Stimulated activated naive CD8-positive, alpha-beta T cell treated with anti-CD3 and anti-CD28 coated beads, Interleukin-15, amount 100 ng/mL, for 72 hours (primary cell): ENCODE measurements around the gene UAP1L1.

Experiments
- ATAC-seq: fragments of 150-1000 bp; cut with Tn5 transposase; 2 replicates; pipeline ENCODE4 v1.10.0; 2021; ENCODE audit warnings: mild to moderate bottlenecking, moderate library complexity
- DNase-seq, 2 donors: peaks; one replicate each; pipeline ENCODE4 v3.0.0; 2021 to 2022
- H3K27ac Mint-ChIP-seq, 2 donors: one replicate each; pipeline ENCODE4 v1.8.0; 2022; ENCODE audit warnings: mild to moderate bottlenecking in 2 of 2, mixed read lengths in 2 of 2, moderate library complexity in 2 of 2
- H3K27me3 Mint-ChIP-seq: one replicate; pipeline ENCODE4 v1.8.0; 2022; ENCODE audit warnings: mixed read lengths
- H3K4me1 Mint-ChIP-seq: one replicate; pipeline ENCODE4 v1.8.0; 2022; ENCODE audit warnings: mild to moderate bottlenecking, mixed read lengths
- H3K4me3 Mint-ChIP-seq, 2 donors: one replicate each; pipeline ENCODE4 v1.8.0; 2022; ENCODE audit warnings: mild to moderate bottlenecking in 2 of 2, mixed read lengths in 2 of 2, moderate library complexity in 1 of 2
- H3K9me3 Mint-ChIP-seq, 2 donors: one replicate each; pipeline ENCODE4 v1.8.0; 2022; ENCODE audit warnings: mixed read lengths in 2 of 2

The UAP1L1 gene

DNA sequence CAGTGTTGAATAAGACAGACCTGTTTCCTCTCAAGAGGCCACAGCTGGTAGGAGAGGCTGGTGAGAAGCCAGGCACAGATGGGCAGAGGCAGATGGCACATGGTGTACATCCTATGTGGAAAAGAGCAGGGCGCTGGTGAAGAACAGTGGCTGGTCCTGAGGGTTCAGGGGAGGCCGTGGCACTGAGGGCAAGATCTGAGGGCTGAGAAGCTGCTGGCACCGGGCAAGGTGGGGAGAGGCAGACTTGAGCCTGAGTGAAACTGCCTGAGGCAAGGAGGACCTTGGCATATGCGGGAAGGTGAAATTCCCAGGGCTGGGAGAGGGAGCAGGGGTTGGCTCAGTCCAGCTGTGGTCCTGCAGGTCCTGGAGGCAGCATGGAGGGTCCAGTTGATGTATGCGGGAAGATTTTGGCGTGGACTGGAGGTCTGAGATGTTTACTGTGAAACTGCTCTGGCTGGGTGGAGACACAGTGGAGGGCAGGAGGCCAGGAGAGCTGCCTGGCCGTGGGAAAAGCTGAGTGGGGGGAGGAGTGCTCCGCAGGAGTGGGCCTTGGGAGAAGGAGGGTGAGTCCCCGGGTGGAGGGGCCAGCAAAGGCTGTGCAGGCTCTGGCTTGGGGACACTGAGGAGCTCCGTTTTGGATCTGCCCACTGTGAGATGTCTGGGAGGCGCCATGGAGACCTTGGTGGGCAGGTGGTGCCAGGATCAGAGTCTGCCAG, 12.1 kb downstream of the UAP1L1 start:
- ATAC-seq (no peak), DNase-seq (no peak)
- no peak overlapping the region for H3K4me3 Mint-ChIP-seq
- no peaks in the 10 kb centered on the region for H3K27me3 Mint-ChIP-seq
- peak overlapping the region; percentile 31 to 50 for H3K27ac Mint-ChIP-seq
- peaks cover 56% of the 10 kb centered on the region for H3K4me1 Mint-ChIP-seq
- H3K9me3 Mint-ChIP-seq, result no peaks in the 10 kb centered on the region

DNA sequence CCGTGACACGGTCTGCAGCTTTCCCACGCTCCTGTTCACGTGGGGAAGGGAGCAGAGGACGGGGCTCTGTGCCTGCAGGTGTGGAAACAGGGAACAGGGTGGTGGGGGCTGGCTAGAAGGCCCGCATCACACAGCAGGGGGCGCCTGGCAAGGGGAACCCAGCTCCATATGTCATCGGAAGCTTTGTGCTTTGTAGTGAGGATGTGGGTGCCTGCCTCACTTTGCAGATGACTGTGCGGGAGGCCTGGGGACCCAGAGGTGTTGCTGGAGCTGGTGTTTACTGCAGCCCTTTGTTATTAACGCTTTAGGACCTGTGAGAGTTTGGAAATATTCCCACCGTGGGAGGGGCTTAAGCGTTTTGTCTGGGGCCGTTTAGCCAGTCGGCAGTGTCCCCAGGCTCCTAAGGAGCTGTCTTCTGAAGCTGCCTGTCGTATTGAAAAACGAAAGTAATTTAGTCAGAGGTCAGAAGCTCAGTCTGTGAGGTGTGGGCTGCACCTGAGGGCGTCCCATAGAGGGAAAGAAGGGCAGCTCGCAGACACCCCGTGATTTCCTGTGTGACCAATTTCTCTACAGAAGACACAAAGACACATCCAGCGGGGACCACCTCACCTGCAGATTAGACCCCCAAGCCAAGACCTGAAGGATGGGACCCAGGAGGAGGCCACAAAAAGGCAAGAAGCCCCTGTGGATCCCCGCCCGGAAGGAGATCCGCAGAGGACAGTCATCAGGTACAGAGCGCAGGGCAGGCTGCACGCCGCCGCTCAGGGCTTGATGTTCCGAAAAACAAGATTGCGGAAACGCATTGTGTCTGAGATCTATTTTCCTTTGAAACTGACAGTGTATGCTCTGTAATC, 18.6 kb downstream of the UAP1L1 start:
- Mint-ChIP-seq H3K4me3 (peak overlapping the region; percentile 80 to 86), H3K27me3 (no peaks in the 10 kb centered on the region), H3K9me3 (no peaks in the 10 kb centered on the region), H3K27ac (peak overlapping the region; percentile 89 to 96), H3K4me1 (peaks cover 37% of the 10 kb centered on the region)
- DNase-seq (peak; percentile 82 to 91), ATAC-seq (peak; percentile 99)

DNA sequence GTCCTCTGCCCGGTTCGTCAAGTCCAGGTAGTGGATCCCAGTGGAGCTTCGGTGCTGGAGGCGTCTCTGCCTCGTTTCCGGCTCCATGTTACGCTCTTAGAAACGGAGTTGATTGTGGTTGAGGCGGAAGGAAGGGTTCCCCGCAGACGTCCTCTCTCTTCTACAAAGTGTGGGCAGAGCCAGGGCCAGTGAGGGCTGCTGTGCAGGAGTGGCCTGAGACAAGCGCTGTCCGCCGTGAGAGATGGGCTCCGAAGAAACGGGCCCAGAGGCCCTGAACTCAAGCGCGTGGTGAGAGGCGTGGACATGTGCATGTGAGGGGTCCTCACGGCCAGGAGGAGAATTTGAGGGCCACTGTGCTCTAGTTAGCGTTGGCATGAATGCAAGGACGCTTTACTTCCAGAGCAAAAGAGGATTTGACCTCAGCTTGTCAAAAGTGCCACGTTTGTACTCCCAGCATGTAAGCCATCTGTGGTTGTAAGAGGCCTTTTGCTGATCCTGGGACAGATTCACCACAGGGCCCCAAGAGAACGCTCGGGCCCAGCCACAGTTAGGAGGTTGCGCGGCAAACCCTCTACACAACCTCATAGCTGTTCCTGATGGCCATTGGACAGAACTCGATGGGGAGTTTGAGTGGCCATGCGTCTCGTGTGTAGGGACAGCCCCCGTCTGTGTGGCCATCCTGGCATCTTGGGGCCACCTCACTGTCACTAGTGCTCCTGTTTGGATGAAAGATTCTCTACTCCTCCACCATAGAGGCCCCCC, 19.6 kb downstream of the UAP1L1 start:
- DNase-seq (no peak), ATAC-seq (no peak)
- H3K27me3 Mint-ChIP-seq, result no peaks in the 10 kb centered on the region
- H3K9me3 Mint-ChIP-seq, result no peaks in the 10 kb centered on the region
- peak overlapping the region in 1 of 2 donors; percentile 38 for H3K27ac Mint-ChIP-seq
- peaks cover 37% of the 10 kb centered on the region for H3K4me1 Mint-ChIP-seq
- peak overlapping the region; percentile 80 to 86 for H3K4me3 Mint-ChIP-seq

DNA sequence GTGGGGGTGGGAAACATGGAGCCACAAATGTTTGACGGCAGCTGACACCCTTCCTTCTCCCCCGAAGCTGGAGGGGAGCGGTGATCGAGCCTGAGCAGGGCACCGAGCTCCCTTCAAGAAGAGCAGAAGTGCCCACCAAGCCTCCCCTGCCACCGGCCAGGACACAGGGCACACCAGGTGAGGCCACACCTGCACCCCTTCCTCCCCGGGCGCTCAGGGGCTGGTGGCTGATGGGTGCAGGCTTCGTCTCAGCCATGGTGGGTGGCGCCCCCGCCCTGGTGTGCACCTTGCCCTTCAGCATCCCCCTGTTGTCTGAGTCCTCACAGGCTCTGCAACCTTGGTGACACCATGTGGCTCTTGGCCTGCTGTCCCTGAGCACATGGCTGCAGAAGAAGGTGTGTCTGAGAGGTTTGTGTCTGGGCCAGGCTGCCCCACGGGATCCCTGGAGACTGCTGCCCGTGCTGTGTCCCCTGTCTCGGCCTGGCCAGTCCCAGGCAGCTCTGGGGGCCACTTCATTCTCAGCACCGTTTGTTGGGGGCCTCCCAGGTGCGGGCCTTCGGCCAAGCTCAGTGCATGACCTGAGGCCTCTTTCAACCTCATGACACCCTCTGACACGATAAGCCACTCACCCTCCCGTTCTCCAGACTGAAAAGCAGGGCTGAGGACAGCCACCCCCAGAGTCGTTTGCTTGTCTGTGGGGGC, 20.6 kb downstream of the UAP1L1 start:
- H3K4me3 Mint-ChIP-seq, result no peak overlapping the region
- no peaks in the 10 kb centered on the region for H3K27me3 Mint-ChIP-seq
- ATAC-seq (no peak), DNase-seq (no peak)
- peaks cover 31% of the 10 kb centered on the region for H3K4me1 Mint-ChIP-seq
- no peak overlapping the region for H3K27ac Mint-ChIP-seq
- no peaks in the 10 kb centered on the region for H3K9me3 Mint-ChIP-seq

DNA sequence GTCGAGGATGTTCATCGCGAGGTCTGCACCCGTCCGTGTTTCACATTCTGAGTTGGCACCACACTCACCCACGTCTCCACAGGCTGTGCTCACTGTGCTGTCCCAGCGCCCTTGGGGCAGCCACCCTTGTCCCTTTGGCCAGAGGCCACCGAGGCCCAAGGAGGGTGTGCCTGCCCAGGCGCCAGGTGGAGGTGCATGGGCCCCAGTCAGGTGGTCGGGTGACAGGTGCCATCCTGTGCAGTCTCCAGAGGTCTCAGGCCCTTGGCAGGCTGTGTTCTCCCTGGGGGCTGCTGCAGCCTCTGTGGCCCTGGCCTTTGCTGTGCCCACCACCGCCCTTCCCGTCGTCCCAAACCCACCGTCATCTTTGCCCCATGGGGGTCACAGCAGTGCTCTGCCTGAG, 21.9 kb downstream of the UAP1L1 start:
- Mint-ChIP-seq H3K4me3 (no peak overlapping the region), H3K27ac (no peak overlapping the region), H3K4me1 (peaks cover 25% of the 10 kb centered on the region), H3K9me3 (no peaks in the 10 kb centered on the region), H3K27me3 (no peaks in the 10 kb centered on the region)
- no peak for ATAC-seq
- no peak for DNase-seq

DNA sequence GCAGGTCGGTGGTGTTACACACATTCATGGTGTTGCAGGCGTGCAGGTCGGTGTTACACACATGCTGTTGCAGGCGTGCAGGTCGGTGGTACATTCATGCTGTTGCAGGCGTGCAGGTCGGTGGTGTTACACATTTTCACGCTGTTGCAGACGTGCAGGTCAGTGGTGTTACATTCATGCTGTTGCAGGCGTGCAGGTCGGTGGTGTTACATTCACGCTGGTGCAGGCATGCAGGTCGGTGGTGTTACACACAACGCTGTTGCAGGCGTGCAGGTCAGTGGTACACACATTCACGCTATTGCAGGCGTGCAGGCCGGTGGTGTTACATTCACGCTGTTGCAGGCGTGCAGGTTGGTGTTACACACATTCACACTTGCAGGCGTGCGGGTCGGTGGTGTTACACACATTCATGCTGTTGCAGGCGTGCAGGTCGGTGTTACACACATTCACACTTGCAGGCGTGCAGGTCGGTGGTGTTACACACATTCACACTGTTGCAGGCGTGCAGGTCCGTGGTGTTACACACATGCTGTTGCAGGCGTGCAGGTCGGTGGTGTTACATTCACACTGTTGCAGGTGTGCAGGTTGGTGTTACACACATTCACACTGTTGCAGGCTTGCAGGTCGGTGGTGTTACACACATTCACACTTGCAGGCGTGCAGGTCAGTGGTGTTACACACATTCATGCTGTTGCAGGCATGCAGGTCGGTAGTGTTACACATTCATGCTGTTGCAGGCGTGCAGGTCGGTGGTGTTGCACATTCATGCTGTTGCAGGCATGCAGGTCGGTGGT, 26.1 kb downstream of the UAP1L1 start:
- Mint-ChIP-seq H3K9me3 (no peaks in the 10 kb centered on the region), H3K27ac (no peak overlapping the region), H3K4me1 (no peaks in the 10 kb centered on the region), H3K27me3 (no peaks in the 10 kb centered on the region), H3K4me3 (no peak overlapping the region)
- DNase-seq, result no peak
- ATAC-seq, result no peak

DNA sequence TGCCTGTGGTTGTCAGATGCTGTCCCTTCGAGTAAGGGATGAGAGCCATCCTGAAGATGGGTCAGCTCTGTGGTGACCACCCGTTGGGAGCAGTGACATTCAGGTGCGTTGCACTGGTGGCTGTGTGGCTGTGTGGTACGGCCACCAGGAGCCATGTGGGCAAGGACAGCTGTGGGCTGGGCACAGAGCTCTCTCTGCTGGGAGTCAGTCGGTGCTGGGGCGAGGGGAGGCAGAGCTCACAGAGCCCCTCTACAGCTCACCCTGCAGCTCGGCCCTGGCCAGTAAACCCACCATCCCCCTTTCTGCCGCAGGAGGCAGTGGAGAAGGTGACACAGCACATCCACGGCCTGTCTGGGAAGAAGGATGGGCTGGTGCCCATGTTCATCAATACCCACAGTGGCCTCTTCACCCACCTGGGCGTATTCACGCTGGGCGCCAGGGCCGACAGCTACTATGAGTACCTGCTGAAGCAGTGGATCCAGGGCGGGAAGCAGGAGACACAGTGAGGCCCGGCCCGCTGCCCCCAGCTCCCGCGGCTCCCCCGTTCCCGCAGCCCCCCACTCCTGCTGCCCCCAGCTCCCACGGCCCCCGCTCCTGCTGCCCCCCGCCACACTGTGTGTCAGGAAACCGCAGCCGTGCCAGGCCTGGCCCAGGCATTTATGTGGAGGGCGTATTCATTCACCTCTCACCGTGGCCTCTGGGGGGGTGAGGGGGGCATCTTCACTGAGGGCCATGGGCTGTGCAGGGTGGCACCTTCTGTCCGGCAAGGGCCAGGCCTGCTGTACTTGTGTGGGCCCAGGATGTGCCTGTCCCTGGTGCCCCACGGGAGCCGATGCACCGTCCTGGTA, 28.7 kb downstream of the UAP1L1 start:
- Mint-ChIP-seq H3K4me3 (no peak overlapping the region), H3K27ac (no peak overlapping the region), H3K4me1 (peaks cover 5% of the 10 kb centered on the region), H3K9me3 (no peaks in the 10 kb centered on the region), H3K27me3 (no peaks in the 10 kb centered on the region)
- ATAC-seq (no peak), DNase-seq (no peak)

DNA sequence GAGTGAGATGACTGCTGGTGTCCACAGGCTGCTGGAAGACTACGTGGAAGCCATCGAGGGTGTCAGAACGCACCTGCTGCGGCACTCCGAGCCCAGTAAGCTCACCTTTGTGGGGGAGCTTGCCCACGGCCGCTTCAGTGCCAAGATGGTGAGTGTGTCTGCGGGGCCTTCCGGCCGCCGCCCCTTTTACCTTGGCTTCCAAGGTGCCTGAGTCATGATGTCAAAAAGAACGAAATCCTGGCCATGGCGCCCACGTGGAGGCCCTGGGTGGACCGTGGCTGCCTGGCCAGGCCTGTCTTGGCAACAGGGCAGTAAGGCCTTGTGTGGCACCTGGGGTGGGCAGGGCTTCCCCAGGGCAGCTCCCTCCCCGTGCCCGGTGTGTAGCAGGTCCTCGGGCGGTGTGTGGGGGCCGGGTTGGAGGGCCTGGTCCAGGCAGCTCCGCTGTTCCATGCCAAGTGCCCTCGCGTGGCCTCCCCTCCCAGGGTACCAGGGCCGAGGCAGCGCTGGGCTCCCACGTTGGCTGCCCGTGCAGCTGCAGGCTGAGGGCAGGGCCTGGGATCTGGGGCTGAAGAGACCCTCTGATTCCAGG, 29.4 kb downstream of the UAP1L1 start:
- ATAC-seq (no peak), DNase-seq (no peak)
- Mint-ChIP-seq H3K4me3 (no peak overlapping the region), H3K9me3 (no peaks in the 10 kb centered on the region), H3K4me1 (peaks cover 7% of the 10 kb centered on the region), H3K27ac (no peak overlapping the region), H3K27me3 (no peaks in the 10 kb centered on the region)

DNA sequence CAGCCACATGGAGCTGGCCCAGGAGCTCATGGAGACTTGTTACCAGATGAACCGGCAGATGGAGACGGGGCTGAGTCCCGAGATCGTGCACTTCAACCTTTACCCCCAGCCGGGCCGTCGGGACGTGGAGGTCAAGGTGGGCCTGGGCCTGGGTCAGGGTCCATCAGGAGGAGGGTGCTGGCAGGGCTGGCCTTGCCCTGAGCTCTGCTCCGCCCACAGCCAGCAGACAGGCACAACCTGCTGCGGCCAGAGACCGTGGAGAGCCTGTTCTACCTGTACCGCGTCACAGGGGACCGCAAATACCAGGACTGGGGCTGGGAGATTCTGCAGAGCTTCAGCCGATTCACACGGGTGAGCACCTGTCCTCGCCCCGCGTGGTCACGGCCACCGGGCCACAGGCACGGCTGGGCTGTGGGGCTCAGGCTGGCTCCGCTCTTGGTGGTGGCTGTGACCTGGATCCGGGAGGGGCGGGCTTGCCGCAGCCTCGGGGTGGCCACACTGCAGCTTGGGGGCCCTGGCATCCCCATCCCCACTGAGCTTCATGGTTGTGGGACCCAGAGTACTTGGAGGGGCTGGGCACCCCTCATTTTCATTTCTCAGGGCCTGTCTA, 30.1 kb downstream of the UAP1L1 start:
- ATAC-seq (peak; percentile 7), DNase-seq (no peak)
- Mint-ChIP-seq H3K4me1 (peaks cover 7% of the 10 kb centered on the region), H3K27ac (no peak overlapping the region), H3K4me3 (no peak overlapping the region), H3K27me3 (no peaks in the 10 kb centered on the region), H3K9me3 (no peaks in the 10 kb centered on the region)

DNA sequence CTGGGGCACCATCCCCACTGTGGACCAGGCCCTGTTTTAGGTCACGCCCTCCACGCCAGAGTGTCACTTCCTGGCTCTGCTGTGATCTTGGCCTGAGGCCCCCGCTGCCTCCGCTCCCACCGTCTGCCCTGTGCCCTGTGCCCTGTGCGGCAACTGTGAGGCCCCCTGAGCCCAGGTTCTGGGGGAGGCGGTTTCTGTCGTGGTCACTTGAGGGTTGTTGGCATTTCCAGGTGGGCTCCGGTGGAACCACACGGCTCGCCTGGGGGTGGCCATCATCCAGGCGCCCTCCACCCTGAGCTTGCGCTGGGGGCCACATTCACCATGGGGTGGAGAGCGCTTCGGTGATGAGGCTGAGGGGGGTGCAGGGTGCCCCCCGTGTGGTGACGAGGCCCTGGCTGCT, 30.7 kb downstream of the UAP1L1 start:
- Mint-ChIP-seq H3K4me1 (peaks cover 11% of the 10 kb centered on the region), H3K27ac (no peak overlapping the region), H3K27me3 (no peaks in the 10 kb centered on the region), H3K4me3 (no peak overlapping the region), H3K9me3 (no peaks in the 10 kb centered on the region)
- DNase-seq (no peak), ATAC-seq (peak; percentile 26)

DNA sequence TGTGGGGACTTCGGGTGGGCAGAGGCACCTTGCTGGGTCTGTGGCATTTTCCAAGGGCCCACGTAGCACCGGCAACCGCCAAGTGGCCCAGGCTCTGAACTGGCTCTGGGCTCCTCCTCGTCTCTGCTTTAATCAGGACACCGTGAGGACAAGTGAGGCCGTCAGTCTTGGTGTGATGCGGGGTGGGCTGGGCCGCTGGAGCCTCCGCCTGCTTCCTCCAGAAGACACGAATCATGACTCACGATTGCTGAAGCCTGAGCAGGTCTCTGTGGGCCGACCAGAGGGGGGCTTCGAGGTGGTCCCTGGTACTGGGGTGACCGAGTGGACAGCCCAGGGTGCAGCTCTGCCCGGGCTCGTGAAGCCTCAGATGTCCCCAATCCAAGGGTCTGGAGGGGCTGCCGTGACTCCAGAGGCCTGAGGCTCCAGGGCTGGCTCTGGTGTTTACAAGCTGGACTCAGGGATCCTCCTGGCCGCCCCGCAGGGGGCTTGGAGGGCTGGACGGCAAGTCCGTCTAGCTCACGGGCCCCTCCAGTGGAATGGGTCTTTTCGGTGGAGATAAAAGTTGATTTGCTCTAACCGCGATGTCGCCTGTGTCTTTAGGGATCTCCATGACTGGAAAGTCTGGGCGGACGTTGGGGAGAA, 31.4 kb downstream of the UAP1L1 start:
- Mint-ChIP-seq H3K27me3 (no peaks in the 10 kb centered on the region), H3K9me3 (no peaks in the 10 kb centered on the region), H3K27ac (peak overlapping the region in 1 of 2 donors; percentile 34), H3K4me1 (peaks cover 18% of the 10 kb centered on the region), H3K4me3 (no peak overlapping the region)
- DNase-seq (no peak), ATAC-seq (no peak)

DNA sequence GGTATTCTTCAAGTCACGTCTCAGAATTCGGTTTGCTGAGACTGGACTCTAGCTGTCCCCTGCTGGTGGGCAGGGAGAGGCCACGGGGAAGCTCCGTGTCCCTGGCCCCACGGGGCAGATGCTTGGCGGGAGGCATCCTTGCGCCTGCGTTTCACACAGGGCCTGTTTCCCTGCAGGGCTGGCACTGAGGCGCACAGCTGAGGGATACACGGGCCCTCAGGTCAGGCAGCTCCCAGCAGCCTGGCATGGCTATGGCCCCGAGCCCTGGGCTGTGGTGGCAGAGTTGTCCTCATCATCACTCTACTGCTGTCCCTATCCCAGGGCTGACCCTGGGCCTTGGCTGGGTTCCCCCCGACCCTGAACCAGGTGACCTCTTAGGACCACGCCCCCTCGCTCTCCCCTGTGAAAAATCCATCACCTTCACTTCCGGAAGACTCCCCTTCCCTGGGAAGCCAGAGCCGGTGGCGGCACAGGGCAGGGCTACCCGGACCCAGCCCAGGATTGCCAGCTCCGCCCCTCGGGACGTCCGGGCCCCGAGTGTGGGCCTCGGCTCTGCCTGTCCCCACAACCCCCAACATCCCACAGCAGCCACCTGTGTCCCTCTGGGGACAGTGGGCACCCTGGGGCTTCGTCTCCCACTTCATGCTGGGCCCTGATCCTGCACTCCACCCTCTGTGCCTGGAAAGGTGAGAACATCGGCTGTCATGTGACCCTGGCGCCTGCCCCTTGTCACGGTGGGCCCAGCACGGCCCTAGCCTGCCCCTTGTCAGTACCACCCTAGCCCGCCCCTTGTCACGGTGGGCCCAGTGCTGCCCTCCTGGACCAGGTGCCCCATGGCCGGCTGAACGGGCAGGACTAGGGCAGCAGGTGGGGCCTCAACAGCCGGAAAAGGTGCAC, 32.2 kb downstream of the UAP1L1 start:
- ATAC-seq (no peak), DNase-seq (no peak)
- H3K9me3 Mint-ChIP-seq, result no peaks in the 10 kb centered on the region
- peak overlapping the region in 1 of 2 donors; percentile 34 for H3K27ac Mint-ChIP-seq
- H3K4me1 Mint-ChIP-seq, result peaks cover 18% of the 10 kb centered on the region
- H3K4me3 Mint-ChIP-seq, result no peak overlapping the region
- H3K27me3 Mint-ChIP-seq, result no peaks in the 10 kb centered on the region
